HG02981 (cell line): ENCODE measurements around the gene ACTG1.
A peak's percentile ranks its signal among the peaks of the same experiment; 100 is the strongest.

Source experiments
- ATAC-seq: cut with Tn5 transposase; IDR thresholded peaks from one replicate; pipeline ENCODE4 v1.9.1; 2021; ENCODE audit warnings: mild to moderate bottlenecking, moderate library complexity; ENCODE audit not compliant: unreplicated experiment

The ACTG1 gene

DNA sequence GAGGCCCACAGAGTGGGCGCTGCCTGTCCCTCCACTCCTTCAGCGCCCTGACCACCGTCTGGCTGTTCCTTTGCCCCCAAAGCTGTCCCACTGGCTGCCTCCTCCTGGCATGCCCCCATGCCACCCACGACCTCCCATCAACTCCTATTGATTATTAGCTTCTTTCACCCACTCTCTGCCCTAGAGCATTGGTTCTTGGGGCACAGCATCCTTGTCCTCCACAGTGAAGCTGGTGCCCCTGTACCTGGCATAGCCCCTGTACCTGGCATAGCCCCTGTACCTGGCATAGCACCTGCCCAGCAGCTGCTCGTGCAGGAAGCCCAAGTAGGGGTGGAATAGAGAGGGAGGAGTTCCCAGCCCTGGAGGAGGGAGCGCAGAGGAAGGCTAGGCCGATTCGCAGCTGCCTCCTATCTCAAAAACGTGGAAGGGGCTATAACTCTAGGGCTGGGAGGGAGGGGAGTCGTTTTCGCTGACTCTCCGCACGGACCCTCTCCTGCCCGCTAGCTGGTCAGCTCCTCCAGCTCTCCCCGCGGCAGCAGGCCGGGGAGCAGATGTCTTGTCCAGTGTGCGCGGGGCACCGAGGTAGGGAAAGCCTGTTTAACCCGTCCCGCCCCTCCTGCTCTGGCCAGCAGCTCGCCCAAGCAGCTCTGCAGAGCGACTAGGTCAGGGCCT lies 5.7 kb upstream of the ACTG1 start:
- ATAC-seq, result no peak

DNA sequence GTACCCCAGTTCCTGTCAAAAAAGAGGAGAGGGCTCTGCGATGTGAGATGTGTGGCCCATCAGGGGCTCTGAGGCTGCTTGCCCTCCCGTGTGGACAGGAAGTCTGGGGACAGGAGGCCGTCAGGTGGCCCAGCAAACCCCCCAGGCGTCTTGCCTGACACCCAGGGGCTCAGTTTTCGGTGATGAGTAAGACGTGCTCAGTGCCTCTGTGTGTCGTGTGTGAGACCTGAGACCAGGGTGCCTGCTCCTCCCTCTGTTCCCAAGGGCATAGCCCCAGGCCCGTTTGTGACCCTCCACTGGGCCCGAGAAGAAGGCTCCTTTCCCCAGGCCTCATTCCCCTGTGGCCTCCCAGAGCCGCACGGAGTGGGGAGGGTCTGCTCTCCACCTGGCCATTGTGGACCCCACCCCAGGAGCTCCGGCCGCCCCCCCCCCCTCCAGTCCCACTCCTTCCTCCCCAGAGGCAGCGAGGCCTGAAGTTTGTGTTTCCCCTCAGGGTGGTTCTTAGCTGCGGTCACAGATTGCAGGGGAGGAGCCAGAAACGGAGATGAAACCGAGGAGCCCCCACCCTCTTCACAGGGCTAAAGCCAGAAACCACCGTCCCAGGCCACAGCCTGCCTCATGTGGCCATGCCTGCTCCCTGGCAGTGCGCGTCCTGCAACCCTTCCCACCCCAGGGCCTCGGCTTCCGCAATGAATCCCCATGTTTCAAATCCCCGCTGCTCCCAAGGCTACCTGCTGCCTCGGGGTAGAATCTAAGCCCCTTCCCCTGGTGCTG lies 4.9 kb upstream of the ACTG1 start:
- ATAC-seq, result peak; percentile 34

DNA sequence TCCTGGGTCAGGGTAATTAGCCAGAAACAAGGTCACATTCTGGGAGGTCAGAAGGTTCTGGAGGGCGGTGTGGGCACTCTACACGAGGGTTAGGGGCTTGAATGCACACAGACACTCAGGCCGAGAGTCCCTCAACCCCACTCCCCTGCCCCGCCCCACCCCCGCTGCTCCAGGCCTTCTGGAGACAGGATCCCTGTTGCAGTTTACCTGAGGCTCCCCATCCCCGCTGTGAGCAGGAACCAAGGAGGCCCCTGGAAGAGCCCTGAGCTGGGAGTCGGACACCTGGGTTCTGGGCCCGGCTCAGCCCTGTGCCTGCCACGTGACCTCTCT lies 4.4 kb upstream of the ACTG1 start:
- ATAC-seq, result no peak

DNA sequence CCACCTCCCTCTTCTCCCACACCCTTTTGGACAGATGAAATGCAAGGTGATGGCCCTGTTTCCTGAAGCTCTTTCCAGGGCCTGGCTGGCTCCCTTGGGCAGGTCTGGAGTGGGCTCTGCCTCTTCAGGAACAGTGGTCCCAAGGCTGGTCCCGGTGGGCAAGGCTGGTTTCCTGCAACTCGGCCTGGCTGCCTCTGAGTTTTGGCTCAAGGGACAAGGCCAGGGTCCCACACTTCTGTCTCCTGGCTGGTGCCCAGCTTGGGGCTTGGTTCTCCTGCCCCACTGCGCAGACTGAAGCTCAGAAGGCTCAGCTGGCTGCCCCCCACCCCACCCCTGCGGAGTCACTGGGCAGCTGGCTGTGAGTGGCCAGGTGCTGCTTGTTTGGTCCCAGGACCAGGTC lies 3.8 kb upstream of the ACTG1 start:
- no peak for ATAC-seq

DNA sequence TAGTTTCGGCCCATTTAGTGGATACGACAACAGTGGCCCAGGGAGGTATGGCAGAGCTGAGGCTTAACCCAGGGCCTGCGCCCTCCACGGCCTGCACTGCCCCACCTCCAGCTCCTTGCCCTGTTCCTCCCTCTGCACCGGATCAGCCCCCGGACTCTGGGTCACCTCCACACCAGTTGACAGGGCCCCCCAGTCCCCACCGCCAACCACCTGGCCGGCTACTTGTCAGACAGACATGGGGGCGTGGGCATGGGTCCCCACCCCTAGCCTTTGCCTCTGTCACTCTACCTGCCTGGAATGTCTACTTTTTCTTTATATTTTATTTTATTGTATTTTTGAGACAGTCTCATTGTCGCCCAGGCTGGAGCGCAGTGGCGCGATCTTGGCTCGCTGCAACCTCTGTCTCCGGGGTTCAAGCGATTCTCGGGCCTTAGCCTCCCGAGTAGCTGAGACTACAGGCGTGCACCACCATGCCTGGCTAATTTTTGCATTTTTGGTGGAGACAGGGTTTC lies 3.0 kb upstream of the ACTG1 start:
- no peak for ATAC-seq

DNA sequence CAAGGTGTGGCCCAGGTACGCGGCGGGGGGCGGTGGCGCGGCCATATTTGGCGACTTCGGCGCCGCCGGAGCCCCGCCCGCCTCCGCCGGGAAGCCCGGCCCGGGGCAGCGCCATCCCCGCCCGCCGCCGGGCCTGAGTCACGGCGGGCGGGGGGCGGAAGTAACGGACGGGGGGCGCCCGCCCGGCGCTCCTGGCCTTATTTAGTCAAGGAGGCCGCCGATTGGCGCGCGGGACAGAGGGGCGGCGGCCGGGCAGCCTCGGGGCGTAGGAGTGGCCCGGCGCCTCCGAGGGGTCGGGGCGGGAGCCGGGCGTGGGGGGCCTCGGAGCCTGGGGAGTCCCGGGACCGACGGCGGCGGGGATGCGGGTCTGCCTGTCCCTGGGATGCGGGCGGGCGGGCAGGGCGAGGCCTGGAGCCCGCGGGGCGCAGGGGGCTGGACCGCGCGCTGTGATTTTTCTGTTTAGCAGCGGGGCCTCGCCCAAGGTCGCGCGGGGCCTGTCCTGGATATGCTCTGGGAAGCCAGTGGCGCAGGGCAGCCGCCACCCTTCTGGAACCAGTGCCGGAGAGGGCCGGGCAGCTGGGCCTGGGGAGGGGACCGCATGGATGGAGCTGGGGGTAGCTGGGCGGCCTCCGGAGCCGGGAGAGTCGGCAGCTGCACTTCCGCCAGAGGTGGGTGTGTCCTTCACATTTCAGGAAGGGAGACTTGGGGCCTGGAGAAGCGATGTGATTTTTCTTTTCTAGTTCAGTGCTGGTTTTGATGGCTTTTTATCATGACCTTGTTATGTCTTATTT lies 2.3 kb upstream of the ACTG1 start:
- peak; percentile 18 for ATAC-seq

DNA sequence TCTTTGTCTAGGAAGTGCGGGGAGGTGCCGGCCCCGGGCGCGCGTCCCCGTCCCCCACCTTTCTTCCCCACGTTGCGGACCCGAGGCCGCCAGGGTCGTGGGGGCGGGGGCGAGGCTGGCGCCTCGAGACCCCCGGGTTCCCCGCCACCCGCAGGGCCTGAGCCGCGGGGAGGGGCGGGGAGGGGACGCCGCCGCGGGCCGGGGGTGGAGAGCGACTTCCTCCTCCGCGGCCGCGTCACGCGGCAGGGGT lies 1.8 kb upstream of the ACTG1 start:
- no peak for ATAC-seq

DNA sequence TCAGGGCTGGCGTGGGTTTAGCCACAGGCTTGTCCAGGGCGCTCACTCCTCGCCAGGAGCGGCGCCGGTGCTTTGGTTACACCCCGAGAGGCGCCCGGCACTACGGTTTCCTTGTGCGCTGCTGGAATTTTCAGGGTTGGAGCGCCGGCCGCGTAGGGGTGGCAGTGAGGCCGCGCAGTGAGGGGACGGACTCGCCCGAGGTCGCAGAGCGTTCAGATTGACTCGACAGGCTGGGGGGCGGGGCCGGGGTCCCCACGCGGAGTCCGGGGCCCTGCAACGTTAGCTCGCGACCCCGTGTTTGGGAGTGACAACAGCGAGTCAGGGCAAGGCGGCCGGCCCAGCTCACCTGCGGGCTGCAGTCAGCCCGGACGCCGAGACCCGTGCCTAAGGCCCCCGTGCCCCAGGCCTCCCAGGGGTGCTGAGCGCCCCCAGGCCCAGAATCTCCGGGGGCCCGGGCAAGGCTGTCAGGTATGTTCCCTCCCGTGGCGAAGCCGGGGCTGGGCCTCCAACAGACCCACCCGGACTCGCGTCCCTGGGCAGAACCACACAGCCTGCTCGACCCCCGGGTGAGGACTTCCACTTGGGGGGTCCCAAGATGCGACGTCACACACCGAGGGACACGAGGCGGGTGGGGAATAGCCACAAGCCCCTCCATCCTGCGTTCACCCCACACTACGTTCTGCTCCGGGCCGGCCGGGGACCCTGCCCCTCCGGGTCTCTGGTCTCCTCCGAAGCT lies 1.3 kb upstream of the ACTG1 start:
- ATAC-seq, result no peak

DNA sequence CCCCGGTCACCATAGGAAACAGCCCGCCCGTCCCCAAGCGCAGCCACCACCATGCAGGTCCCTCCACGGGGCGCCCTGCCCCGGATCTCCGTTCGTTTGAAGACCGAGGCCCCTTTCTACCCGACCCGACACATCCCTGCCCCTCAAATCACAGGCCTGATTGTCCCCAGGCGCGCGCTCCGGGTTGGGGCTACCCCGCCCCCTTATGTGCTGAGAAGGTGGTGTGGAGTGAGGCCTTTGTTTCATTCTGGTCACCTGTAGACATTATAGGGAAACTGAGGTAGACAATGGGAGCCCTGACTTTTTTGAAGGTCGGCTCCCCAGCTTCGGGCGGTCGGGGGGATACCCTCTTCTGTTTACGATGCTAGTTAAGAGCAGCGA lies 763 bp upstream of the ACTG1 start:
- ATAC-seq, result peak; percentile 2

DNA sequence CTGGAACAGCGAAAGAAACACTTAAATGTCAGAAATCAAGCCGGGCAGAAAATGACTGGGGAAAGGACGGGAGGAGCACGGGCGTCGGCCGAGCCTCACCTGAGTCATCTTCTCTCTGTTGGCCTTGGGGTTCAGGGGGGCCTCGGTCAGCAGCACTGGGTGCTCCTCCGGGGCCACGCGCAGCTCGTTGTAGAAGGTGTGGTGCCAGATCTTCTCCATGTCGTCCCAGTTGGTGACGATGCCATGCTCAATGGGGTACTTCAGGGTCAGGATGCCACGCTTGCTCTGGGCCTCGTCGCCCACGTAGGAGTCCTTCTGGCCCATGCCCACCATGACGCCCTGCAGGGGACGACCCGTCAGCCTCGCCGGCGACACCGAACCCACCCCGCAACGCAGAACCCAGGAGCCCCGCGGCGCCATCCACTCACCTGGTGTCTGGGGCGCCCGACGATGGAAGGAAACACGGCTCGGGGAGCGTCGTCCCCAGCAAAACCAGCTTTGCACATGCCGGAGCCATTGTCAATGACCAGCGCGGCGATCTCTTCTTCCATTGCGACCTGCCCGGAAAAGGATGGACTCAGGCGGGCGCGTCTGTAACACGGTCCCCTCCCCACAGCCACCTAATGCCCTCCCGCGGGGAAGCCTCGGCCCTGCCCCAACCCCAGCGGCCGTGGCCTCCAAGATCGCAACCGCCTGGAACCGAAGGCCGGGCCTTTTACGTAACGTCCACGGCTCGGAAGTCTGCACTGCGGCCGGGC lies 616 bp downstream of the ACTG1 start:
- ATAC-seq, result peak; percentile 0

DNA sequence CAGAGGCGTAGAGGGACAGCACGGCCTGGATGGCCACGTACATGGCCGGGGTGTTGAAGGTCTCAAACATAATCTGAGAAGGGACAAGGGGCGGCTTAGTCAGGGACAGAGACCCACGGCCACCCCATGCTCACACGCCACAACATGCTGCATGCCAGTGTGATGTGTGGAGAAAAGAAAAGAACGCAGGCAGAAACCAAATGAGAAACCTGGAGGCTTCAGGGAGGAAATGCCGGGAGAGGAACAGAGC lies 1.1 kb downstream of the ACTG1 start:
- no peak for ATAC-seq

DNA sequence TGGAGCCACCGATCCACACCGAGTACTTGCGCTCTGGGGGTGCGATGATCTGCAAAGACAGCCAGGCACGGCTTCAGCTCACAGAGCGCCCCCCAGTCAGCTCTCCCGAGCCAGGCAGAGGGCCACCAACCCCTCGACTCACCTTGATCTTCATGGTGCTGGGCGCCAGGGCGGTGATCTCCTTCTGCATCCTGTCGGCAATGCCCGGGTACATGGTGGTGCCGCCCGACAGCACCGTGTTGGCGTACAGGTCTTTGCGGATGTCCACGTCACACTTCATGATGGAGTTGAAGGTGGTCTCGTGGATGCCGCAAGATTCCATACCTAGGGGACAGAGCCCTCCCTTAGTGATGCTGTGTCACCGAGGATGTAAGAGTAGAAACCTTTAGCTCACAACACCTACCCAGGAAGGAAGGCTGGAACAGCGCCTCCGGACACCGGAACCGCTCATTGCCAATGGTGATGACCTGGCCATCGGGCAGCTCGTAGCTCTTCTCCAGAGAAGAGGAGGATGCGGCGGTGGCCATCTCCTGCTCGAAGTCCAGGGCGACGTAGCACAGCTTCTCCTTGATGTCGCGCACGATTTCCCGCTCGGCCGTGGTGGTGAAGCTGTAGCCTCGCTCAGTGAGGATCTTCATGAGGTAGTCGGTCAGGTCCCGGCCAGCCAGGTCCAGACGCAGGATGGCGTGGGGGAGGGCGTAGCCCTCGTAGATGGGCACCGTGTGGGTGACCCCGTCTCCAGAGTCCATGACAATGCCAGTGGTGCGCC lies 1.6 kb downstream of the ACTG1 start:
- ATAC-seq, result no peak

DNA sequence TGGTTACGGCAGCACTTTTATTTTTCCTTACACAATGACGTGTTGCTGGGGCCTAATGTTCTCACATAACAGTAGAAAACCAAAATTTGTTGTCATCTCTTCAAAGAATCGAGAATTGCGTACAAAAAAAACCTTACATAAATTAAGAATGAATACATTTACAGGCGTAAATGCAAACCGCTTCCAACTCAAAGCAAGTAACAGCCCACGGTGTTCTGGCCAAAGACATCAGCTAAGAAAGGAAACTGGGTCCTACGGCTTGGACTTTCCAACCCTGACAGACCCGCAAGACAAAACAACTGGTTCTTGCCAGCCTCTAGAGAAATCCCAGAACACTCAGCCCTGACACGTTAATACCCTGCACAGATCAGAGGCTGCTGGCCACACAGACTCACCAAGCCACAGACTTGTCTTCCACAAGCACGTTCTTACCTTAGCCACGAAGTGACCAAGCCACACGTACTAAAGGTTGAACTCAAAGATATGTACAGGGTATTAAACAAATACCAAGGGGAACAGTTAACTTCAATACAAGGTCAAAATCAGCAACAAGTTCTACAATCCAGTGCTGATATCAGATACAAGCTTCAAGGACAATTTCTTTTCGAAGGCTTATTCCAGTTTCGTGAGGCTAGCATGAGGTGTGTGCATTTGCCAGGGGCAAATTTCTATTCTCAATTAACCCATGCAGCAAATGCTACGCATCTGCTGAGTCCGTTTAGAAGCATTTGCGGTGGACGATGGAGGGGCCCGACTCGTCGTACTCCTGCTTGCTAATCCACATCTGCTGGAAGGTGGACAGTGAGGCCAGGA lies 2.4 kb downstream of the ACTG1 start:
- ATAC-seq, result no peak

DNA sequence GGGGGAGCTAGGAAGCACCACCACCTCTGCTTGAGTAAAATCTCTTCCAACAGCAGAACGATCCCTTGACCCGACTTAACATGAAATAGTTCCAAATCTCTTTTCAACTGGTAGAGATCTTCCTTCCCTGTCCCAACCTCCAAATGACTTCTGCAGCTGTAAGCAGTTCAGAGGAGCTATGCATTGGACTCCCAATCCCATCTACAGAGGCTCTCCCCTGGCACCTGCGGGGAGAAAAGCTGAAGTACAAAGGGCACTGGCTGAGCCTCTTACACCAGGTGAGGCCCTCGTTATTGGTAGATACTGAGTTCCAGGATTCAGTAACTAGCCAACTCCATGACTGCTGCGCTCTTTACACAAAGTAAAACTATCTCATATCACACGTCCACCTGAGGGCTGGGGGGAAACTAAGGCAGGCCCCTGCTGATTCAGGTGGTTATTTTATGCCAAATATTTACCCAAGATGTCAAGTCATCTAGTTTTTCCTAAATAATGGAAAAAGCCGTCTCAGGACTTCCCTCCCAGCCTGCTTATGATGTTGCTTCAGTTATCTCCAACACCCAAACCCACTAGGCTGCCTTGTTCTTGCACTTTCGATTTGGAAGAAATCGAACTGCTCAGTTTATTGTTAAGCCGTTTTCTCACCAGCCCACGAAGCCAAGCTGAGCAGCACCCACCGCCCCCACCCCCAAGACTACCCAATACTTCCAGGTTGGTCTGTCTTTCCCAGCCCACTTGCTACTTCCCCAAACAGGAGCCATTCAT lies 3.2 kb downstream of the ACTG1 start:
- ATAC-seq, result no peak

DNA sequence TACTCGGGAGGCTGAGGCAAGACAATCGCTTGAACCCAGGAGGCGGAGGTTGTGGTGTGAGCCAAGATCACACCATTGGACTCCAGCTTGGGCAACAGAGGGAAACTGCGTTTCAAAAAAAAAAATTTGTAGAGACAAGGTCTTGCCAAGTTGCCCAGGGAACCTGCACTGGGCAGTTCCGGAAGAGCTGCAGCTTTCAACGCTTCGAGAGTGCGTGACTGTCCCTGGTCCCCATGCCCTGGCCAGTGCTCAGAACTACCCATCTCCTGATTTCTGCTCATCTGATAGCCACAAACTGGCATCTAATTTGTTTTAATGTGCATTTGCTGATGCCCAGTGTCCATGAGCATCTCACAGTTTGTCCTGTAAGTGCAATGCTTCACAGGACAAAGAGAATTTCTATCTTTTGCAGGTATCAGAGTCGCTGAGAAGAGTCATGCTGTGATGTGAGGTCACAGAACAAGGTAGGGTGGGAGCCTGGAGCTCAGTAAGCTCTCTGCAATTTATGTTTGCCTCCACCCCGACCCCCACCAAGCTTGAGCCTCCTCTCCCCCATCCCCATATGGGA lies 3.9 kb downstream of the ACTG1 start:
- no peak for ATAC-seq

DNA sequence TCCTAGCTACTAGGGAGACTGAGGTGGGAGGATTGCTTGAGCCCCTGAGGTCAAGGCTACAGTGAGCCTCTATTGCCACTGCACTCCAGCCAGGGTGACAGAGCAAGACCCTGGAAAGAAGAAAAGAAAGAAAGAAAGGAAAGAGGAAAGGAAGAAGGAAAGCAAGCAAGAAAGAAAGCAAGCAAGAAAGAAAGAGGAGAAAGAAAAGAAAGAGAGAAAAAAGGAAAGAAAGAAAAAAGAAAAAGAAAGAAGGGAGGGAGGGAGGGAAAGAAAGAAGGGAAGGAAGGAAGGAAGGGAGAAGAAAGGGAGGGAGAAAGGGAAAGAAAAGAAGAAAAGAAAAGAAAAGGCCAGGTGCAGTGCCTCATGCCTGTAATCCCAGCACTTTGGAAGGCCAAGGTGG lies 9.0 kb downstream of the ACTG1 start:
- ATAC-seq, result no peak

DNA sequence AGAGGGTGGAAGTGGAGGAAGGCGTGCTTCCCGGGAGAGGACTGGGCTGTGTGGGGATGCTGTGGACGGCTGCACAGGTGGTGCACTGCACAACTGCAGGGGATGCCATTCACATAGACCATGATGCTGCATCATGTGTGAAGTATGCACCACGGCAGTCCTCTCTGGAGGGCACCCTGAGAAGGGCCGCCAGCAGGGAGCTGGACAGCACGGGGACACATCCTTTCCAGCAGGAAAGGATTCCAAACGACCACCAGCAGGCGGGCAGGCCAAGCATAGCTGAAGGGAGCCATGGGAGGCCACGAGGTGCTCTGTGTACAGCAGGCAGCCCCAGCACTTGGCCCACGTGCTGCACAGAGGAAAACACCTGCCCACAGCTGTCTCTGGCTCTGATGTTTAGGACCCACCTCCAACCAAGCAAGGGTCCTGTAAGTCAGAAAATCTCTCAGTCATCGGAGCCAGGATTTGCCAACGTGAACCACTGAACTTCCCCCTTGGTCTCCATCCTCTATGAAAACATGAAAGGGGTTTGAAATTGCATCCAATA lies 10.1 kb downstream of the ACTG1 start:
- ATAC-seq, result no peak

DNA sequence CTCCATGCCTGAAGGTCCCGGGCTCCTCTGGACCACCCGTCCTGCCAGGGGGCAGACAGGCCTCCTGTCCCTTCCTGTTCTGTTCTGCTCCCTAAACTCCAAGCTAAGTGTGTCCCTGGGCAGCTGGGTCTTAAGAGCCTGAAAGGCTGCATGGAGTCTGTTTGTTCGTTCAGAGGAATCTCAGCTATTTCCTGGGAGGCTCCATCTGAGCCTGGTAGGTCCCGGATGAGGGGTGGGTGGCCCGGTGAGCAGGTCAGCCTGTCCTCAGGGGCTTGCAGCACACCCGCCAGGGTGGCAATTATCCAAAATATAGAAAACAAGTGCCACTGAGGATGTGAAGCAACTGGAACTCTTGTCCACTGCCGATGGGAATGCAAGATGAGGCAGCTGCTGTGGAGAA lies 12.6 kb downstream of the ACTG1 start:
- ATAC-seq, result no peak
